CD14-positive monocyte (primary cell): ENCODE data around the gene KCNN3. TPM values are rescaled to one million over a fixed set of nuclear protein-coding genes. Genes with fewer than 3 reads are reported as not detected.

ENCODE experiments used
- DNase-seq, 3 donors: peaks; one replicate each; pipeline ENCODE4 v3.0.0-alpha.2; 2011 to 2022
- H2AFZ ChIP-seq: 2 replicates; pipeline ENCODE4 v1.6.0; 2012; ENCODE audit warnings: mild to moderate bottlenecking, low read depth, low read length, inconsistent platforms; ENCODE audit not compliant: insufficient read depth, poor library complexity, severe bottlenecking
- H3K27ac ChIP-seq, 2 donors: 1 replicate in 1 of 2; 2 replicates in 1 of 2; pipeline ENCODE4 v1.5.1; 2012 to 2013; ENCODE audit warnings: low read length in 2 of 2, control low read depth in 1 of 2, inconsistent platforms in 1 of 2, low read depth in 1 of 2, mild to moderate bottlenecking in 1 of 2
- H3K27me3 ChIP-seq, 2 donors: one replicate each; pipeline versions ENCODE4 v1.6.0 to v1.6.1; 2011 to 2013; ENCODE audit warnings: low read length in 2 of 2; ENCODE audit not compliant: control insufficient read depth in 2 of 2, insufficient read depth in 2 of 2
- H3K36me3 ChIP-seq, 2 donors: replicated peaks in 1 of 2; 1 replicate in 1 of 2; 2 replicates in 1 of 2; pipeline versions ENCODE4 v1.5.1 to v1.6.1; 2012 to 2013; ENCODE audit warnings: low read length in 2 of 2, control low read depth in 1 of 2, inconsistent platforms in 1 of 2, mild to moderate bottlenecking in 1 of 2; ENCODE audit not compliant: insufficient read depth in 2 of 2, control insufficient read depth in 1 of 2
- H3K4me1 ChIP-seq, 2 donors: 1 replicate in 1 of 2; 2 replicates in 1 of 2; pipeline versions ENCODE4 v1.5.1 to v1.6.1; 2012 to 2013; ENCODE audit warnings: low read length in 2 of 2, control low read depth in 1 of 2, inconsistent platforms in 1 of 2, mild to moderate bottlenecking in 1 of 2, moderate library complexity in 1 of 2; ENCODE audit not compliant: insufficient read depth in 2 of 2, control insufficient read depth in 1 of 2
- H3K4me2 ChIP-seq: replicated peaks from 2 replicates; pipeline ENCODE3; 2012; ENCODE audit warnings: low read length, moderate library complexity, mild to moderate bottlenecking; ENCODE audit not compliant: poor library complexity, severe bottlenecking; ENCODE audit errors: extremely low read depth
- H3K4me3 ChIP-seq, 3 experiments: fragments of 200-600 bp in 1 of 3; sonication (generic) in 1 of 3; replicated peaks in 1 of 3; 1 replicate in 2 of 3; 2 replicates in 1 of 3; pipeline ENCODE4 v1.5.1; 2011 to 2013; ENCODE audit warnings: low read length in 3 of 3, mild to moderate bottlenecking in 3 of 3, control low read depth in 2 of 3, low read depth in 2 of 3, inconsistent platforms in 1 of 3, moderate library complexity in 1 of 3
- H3K79me2 ChIP-seq: 2 replicates; pipeline ENCODE4 v1.6.0; 2012; ENCODE audit warnings: mild to moderate bottlenecking, control low read depth, inconsistent platforms, low read length, moderate library complexity; ENCODE audit not compliant: insufficient read depth
- H3K9ac ChIP-seq: 2 replicates; pipeline ENCODE4 v1.6.0; 2017; ENCODE audit warnings: low read length, mild to moderate bottlenecking; ENCODE audit not compliant: insufficient read depth, poor library complexity, severe bottlenecking
- H3K9me3 ChIP-seq, 2 donors: replicated peaks in 1 of 2; 1 replicate in 1 of 2; 2 replicates in 1 of 2; pipeline versions ENCODE4 v1.5.1 to v1.6.1; 2012 to 2013; ENCODE audit warnings: low read length in 2 of 2, control low read depth in 1 of 2; ENCODE audit not compliant: control insufficient read depth in 1 of 2, insufficient read depth in 1 of 2
- H4K20me1 ChIP-seq: 2 replicates; pipeline ENCODE4 v1.6.0; 2012; ENCODE audit warnings: mild to moderate bottlenecking, low read length, control low read depth, moderate library complexity; ENCODE audit not compliant: insufficient read depth
- H3K27ac Mint-ChIP-seq, 7 donors: one replicate each; pipeline ENCODE4 v1.8.0; 2020; ENCODE audit warnings: mild to moderate bottlenecking in 7 of 7, mixed read lengths in 7 of 7, moderate library complexity in 6 of 7, inconsistent platforms in 2 of 7
- H3K27me3 Mint-ChIP-seq, 3 donors: one replicate each; pipeline ENCODE4 v1.8.0; 2021 to 2022; ENCODE audit warnings: low read depth in 3 of 3, mild to moderate bottlenecking in 3 of 3, mixed read lengths in 3 of 3, moderate library complexity in 3 of 3, inconsistent platforms in 1 of 3
- H3K36me3 Mint-ChIP-seq, 2 donors: one replicate each; pipeline ENCODE4 v1.8.0; 2020; ENCODE audit warnings: mixed read lengths in 2 of 2, inconsistent platforms in 1 of 2, mild to moderate bottlenecking in 1 of 2
- H3K4me1 Mint-ChIP-seq: one replicate; pipeline ENCODE4 v1.8.0; 2020; ENCODE audit warnings: mild to moderate bottlenecking, mixed read lengths
- H3K4me3 Mint-ChIP-seq, 2 donors: one replicate each; pipeline ENCODE4 v1.8.0; 2020; ENCODE audit warnings: mild to moderate bottlenecking in 2 of 2, mixed read lengths in 2 of 2, moderate library complexity in 1 of 2
- H3K9me3 Mint-ChIP-seq, 7 donors: one replicate each; pipeline ENCODE4 v1.8.0; 2020 to 2022; ENCODE audit warnings: mixed read lengths in 7 of 7, mild to moderate bottlenecking in 6 of 7, moderate library complexity in 6 of 7, inconsistent platforms in 2 of 7
- CTCF ChIP-seq: fragments of 200-600 bp; IDR thresholded peaks from one replicate; pipeline ENCODE4 v1.8.0; 2022; ENCODE audit warnings: antibody characterized with exemption, mild to moderate bottlenecking
- WGBS: methylation state at CpG from one replicate; pipeline ENCODE4 v1.1.5; 2013; ENCODE audit warnings: missing lambda C conversion rate; ENCODE audit not compliant: insufficient coverage; 5-methylcytosine and 5-hydroxymethylcytosine counted together
- intact Hi-C, 2 donors: fragments of 100-400 bp; cut with micrococcal nuclease; formaldehyde crosslinking; loops; one replicate each; pipeline versions ENCODE4 v1.15.0 to v1.15.1; 2023
- polyA plus RNA-seq, 3 donors: library from polyadenylated mRNA; depleted of rRNA in 1 of 3; unstranded in 2 of 3; stranded (reverse) in 1 of 3; fragments of 300-500 nt in 2 of 3; fragments of >200 nt in 1 of 3; fragmentation: Illumina TruSeq in 2 of 3; gene quantifications; 1 replicate in 2 of 3; 2 replicates in 1 of 3; pipeline ENCODE4 v1.2.3, GENCODE V29; 2012 to 2021

KCNN3 gene
- polyA plus RNA-seq, 3 donors = not detected

GRCh38 chr1:154901591-154901990 lies 31.5 kb upstream of the KCNN3 start:
- no peak overlapping the region for H3K9ac ChIP-seq
- H2AFZ ChIP-seq = no peak overlapping the region
- no peak for TF ChIP-seq CTCF
- no peaks in the 10 kb centered on the region for H3K9me3 Mint-ChIP-seq
- H3K4me3 ChIP-seq = no peak overlapping the region
- H3K36me3 ChIP-seq = no peaks in the 10 kb centered on the region
- no peaks in the 10 kb centered on the region for H3K36me3 Mint-ChIP-seq
- no peak for DNase-seq
- WGBS = no CpG with 5 or more reads among the region's 1 CpG
- intact Hi-C loops = no loop called here
- no peak overlapping the region for H3K27ac Mint-ChIP-seq
- H3K27ac ChIP-seq = no peak overlapping the region
- peaks cover 5% of the 10 kb centered on the region for H3K4me1 Mint-ChIP-seq
- peaks cover 0 to 4% (median 4%) of the 10 kb centered on the region in 3 donors for H3K27me3 Mint-ChIP-seq
- no peaks in the 10 kb centered on the region for H3K9me3 ChIP-seq
- H3K4me3 Mint-ChIP-seq = no peak overlapping the region
- H3K79me2 ChIP-seq = no peaks in the 10 kb centered on the region
- H4K20me1 ChIP-seq = no peaks in the 10 kb centered on the region
- no peaks in the 10 kb centered on the region for H3K4me1 ChIP-seq
- H3K4me2 ChIP-seq = no peak overlapping the region
- H3K27me3 ChIP-seq = no peaks in the 10 kb centered on the region

- no peaks in the 10 kb centered on the region for H3K36me3 ChIP-seq
- no peak overlapping the region for H3K4me2 ChIP-seq
- H3K27ac ChIP-seq = no peak overlapping the region
- no peak for TF ChIP-seq CTCF
- no peaks in the 10 kb centered on the region for H4K20me1 ChIP-seq
- intact Hi-C loops = no loop called here
- no peak overlapping the region for H2AFZ ChIP-seq
- no peak overlapping the region for H3K4me3 ChIP-seq
- no peaks in the 10 kb centered on the region for H3K36me3 Mint-ChIP-seq
- 89% methylated on average over 1 of the region's 6 CpGs for WGBS
- no peak overlapping the region for H3K4me3 Mint-ChIP-seq
- no peak for DNase-seq
- no peaks in the 10 kb centered on the region for H3K9me3 Mint-ChIP-seq
- H3K27me3 ChIP-seq = no peaks in the 10 kb centered on the region
- H3K9ac ChIP-seq = no peak overlapping the region
- H3K79me2 ChIP-seq = no peaks in the 10 kb centered on the region
- H3K27me3 Mint-ChIP-seq = peaks cover 0 to 5% (median 4%) of the 10 kb centered on the region in 3 donors
- peaks cover 5% of the 10 kb centered on the region for H3K4me1 Mint-ChIP-seq
- H3K27ac Mint-ChIP-seq = no peak overlapping the region
- no peaks in the 10 kb centered on the region for H3K4me1 ChIP-seq
- no peaks in the 10 kb centered on the region for H3K9me3 ChIP-seq
Observed at GRCh38 chr1:154899041-154899440, 29.0 kb upstream of the KCNN3 start.
